DOHH2 (cell line): Measurements from ENCODE around the gene BRINP1.

Experiments used
- H3F3A ChIP-seq: fragments of 200-600 bp; sonication (generic), shearing (Covaris generic); 2 replicates; pipeline ENCODE4 v1.6.0; 2016; ENCODE audit warnings: antibody characterized with exemption, mild to moderate bottlenecking; ENCODE audit not compliant: control insufficient read depth, insufficient read depth
- H3K27ac ChIP-seq: fragments of 200-600 bp; sonication (generic); 2 replicates; pipeline ENCODE4 v1.5.1; 2014; ENCODE audit warnings: low read depth, mild to moderate bottlenecking, low read length, moderate library complexity
- H3K27me3 ChIP-seq: fragments of 200-600 bp; sonication (generic); 2 replicates; pipeline ENCODE4 v1.6.1; 2014; ENCODE audit warnings: mild to moderate bottlenecking, low read length, mixed read lengths; ENCODE audit not compliant: control insufficient read depth
- H3K36me3 ChIP-seq: fragments of 200-600 bp; sonication (generic); 2 replicates; pipeline ENCODE4 v1.6.1; 2014; ENCODE audit warnings: mild to moderate bottlenecking, low read length, moderate library complexity, mixed read lengths; ENCODE audit not compliant: control insufficient read depth
- H3K4me1 ChIP-seq: fragments of 200-600 bp; sonication (generic); 2 replicates; pipeline ENCODE4 v1.6.1; 2014; ENCODE audit warnings: mild to moderate bottlenecking, low read length, mixed read lengths; ENCODE audit not compliant: control insufficient read depth
- H3K4me2 ChIP-seq: fragments of 200-600 bp; sonication (generic); 2 replicates; pipeline ENCODE4 v1.6.0; 2014; ENCODE audit warnings: mild to moderate bottlenecking, low read length, moderate library complexity
- H3K4me3 ChIP-seq: fragments of 200-600 bp; sonication (generic); 2 replicates; pipeline ENCODE4 v1.5.1; 2014; ENCODE audit warnings: mild to moderate bottlenecking, low read length, mixed read lengths
- H3K79me2 ChIP-seq: fragments of 200-600 bp; sonication (generic); 2 replicates; pipeline ENCODE4 v1.6.1; 2014; ENCODE audit warnings: mild to moderate bottlenecking, low read length, mixed read lengths; ENCODE audit not compliant: control insufficient read depth
- H3K9me2 ChIP-seq: fragments of 200-600 bp; sonication (generic); replicated peaks from 2 replicates; pipeline ENCODE4 v1.6.1; 2014; ENCODE audit warnings: mild to moderate bottlenecking, low read length, mixed read lengths; ENCODE audit not compliant: control insufficient read depth
- H3K9me3 ChIP-seq: fragments of 200-600 bp; sonication (generic); 2 replicates; pipeline ENCODE4 v1.6.1; 2014; ENCODE audit warnings: antibody characterized with exemption, low read length, mixed read lengths; ENCODE audit not compliant: control insufficient read depth, insufficient read depth
- H4K20me1 ChIP-seq: fragments of 200-600 bp; sonication (generic); 2 replicates; pipeline ENCODE4 v1.6.0; 2014; ENCODE audit warnings: low read depth, mild to moderate bottlenecking, antibody characterized with exemption, low read length, moderate library complexity; ENCODE audit not compliant: control insufficient read depth, insufficient read depth
- EZH2phosphoT487 ChIP-seq: fragments of 200-600 bp; sonication (generic); IDR thresholded peaks from 2 replicates; pipeline ENCODE4 v1.6.1; 2017; ENCODE audit warnings: borderline replicate concordance, mild to moderate bottlenecking, antibody characterized with exemption, low read length, moderate library complexity, mixed read lengths
- TF ChIP-seq, protein P1 (sequence below): fragments of 200-600 bp; sonication (generic); IDR thresholded peaks from one replicate; pipeline ENCODE4 v1.5.1; 2014; ENCODE audit warnings: antibody characterized with exemption, mild to moderate bottlenecking, low read depth, low read length; ENCODE audit not compliant: poor library complexity, severe bottlenecking

Gene BRINP1

DNA sequence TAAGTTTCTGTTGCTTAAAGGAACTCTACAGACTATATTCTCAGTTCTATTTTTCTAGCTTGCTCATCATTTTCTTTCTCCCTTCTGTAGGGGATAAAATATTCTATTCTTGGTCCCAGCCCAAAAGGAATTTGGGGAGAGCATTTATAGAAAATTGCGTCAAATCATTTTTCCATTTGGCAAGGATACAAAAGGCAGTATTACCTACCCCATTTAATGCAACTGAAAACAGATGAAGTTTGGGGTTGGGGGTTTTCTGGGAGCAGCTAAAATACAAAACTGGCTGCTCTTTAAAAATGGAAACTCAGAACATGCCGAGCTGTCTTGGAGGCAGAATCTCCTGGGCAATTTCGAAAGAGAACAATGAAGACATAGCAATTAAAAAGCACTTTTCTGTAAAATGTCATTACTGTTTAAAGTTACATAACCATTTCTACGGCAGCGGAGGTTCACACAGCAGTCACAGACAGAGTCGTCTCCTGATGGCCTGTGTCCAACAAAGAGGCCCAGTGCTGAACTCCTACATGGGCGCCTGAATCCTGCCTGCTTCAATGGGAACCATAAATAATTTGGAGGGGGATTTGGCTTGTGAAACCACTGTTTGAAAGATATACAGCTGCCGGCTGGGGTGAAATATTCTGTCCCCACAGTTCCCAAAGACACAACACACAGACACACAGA lies 152.4 kb downstream of the BRINP1 start:
- Histone ChIP-seq H3K79me2 (no peaks in the 10 kb centered on the region), H3K27ac (no peak overlapping the region), H3K9me3 (no peaks in the 10 kb centered on the region), H3K36me3 (no peaks in the 10 kb centered on the region), H3K9me2 (no peaks in the 10 kb centered on the region), H3K4me3 (no peak overlapping the region), H3K27me3 (no peaks in the 10 kb centered on the region), H3F3A (no peaks in the 10 kb centered on the region), H4K20me1 (no peaks in the 10 kb centered on the region), H3K4me1 (no peaks in the 10 kb centered on the region), H3K4me2 (no peak overlapping the region)
- TF ChIP-seq, protein P1, sequence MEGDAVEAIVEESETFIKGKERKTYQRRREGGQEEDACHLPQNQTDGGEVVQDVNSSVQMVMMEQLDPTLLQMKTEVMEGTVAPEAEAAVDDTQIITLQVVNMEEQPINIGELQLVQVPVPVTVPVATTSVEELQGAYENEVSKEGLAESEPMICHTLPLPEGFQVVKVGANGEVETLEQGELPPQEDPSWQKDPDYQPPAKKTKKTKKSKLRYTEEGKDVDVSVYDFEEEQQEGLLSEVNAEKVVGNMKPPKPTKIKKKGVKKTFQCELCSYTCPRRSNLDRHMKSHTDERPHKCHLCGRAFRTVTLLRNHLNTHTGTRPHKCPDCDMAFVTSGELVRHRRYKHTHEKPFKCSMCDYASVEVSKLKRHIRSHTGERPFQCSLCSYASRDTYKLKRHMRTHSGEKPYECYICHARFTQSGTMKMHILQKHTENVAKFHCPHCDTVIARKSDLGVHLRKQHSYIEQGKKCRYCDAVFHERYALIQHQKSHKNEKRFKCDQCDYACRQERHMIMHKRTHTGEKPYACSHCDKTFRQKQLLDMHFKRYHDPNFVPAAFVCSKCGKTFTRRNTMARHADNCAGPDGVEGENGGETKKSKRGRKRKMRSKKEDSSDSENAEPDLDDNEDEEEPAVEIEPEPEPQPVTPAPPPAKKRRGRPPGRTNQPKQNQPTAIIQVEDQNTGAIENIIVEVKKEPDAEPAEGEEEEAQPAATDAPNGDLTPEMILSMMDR, result no peak
- TF ChIP-seq EZH2phosphoT487, result no peak

DNA sequence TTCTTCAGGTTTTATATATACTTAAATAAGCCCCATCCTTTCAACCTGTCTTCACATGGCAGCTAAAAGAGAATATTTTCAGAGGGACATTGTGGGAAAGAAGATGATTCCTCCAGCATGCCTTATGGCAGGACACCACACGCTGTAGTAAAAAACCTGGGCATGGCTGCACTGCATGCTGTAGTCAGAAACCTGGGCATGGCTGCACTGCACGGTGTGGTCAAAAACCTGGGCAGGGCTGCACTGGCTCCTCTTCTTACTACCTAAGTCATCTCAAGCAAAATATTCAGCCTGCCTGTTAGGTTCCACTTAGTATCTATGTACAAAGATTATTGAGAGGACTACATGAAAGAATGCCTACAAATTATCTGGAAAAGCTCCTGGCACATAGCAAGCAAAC lies 153.6 kb downstream of the BRINP1 start:
- Histone ChIP-seq H3K9me2 (no peaks in the 10 kb centered on the region), H3K27me3 (no peaks in the 10 kb centered on the region), H3F3A (no peaks in the 10 kb centered on the region), H3K36me3 (no peaks in the 10 kb centered on the region), H3K27ac (no peak overlapping the region), H3K4me3 (no peak overlapping the region), H3K9me3 (no peaks in the 10 kb centered on the region), H3K79me2 (no peaks in the 10 kb centered on the region), H3K4me2 (no peak overlapping the region), H4K20me1 (no peaks in the 10 kb centered on the region), H3K4me1 (no peaks in the 10 kb centered on the region)
- TF ChIP-seq, protein P1, result no peak
- no peak for TF ChIP-seq EZH2phosphoT487

DNA sequence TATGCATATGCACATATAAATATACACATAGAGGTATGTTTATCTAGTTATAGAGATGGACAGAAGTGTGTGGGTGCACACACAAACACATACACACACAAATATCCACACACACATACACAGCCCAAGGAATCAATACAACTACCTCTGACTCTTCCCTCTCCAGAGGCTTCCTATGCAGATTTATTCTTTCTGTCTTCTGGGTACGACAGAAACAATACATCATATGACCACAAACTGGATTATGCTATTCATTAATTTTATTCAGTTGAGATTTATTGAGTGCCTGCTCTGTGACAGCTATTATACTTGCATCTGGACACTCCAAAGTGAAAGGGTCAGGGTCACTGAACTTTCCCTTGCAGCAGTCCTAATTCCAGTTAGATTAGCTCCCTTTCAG lies 155.8 kb downstream of the BRINP1 start:
- no peaks in the 10 kb centered on the region for H3K9me2 ChIP-seq
- no peaks in the 10 kb centered on the region for H3K79me2 ChIP-seq
- H4K20me1 ChIP-seq, result no peaks in the 10 kb centered on the region
- no peak overlapping the region for H3K4me2 ChIP-seq
- H3K27ac ChIP-seq, result no peak overlapping the region
- no peaks in the 10 kb centered on the region for H3K9me3 ChIP-seq
- no peaks in the 10 kb centered on the region for H3K36me3 ChIP-seq
- H3K27me3 ChIP-seq, result no peaks in the 10 kb centered on the region
- H3F3A ChIP-seq, result no peaks in the 10 kb centered on the region
- no peaks in the 10 kb centered on the region for H3K4me1 ChIP-seq
- TF ChIP-seq, protein P1, result no peak
- no peak for TF ChIP-seq EZH2phosphoT487
- H3K4me3 ChIP-seq, result no peak overlapping the region
